ENCODE data around the gene ENTREP1.

The ENTREP1 gene

DNA sequence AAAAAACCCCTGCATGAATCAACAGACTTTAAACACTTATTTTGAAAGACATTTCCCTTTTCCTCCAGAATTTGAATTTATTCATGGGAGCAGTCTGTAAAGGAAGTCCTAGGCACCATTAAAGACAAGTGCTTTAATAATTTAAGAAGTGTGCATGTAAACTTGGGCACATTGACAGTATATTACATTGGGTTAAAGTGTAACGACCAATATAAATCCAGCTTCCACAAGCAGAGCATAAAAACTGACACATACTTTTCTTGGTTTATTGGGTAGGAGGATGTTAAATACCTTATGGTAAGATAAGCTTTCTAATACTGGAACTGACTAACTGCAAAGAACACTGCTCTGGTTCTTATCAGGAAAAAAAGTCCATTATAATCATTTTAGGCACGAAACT is 1.2 kb upstream of the ENTREP1 start:
- DNase-seq: no peak

DNA sequence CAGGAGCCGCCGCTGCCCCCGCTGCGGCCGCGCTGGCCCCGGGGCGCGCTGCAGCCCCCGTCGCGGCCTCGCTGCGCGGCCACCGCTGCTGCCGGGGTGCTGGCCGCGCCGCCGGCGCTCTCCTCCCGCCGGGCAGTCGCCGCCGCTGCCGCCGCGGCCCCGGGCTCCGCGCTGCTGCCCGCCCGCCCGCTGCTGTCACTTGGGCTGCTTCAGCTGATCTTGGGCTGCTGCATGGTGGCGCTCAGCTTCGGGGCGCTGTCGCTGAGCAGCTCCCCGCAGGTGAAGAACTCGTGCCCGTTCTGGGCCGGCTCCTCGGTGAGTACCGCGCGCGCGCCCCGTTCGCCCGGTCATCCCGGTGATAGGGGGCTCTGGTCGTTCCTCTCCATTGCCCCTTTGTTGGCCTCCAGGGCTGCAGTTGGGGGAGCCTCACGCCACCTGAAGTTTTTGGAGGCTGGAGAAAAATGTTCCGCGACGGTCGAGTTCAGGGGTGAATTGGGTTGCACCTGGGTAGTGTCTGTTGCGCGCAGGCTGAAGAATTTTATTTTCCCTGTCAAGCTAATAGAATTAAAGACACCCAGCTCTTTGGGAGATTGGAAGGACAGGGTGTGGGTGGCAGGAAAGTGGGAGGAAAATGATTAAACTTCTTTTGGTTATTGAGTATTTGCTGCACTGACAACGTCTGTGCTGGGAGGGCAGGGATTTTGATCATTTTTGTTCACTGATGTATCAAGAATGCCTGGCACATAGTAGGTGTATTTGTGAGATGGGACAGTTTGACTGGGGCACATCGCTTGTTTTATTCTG is 596 bp downstream of the ENTREP1 start:
- DNase-seq: no peak

DNA sequence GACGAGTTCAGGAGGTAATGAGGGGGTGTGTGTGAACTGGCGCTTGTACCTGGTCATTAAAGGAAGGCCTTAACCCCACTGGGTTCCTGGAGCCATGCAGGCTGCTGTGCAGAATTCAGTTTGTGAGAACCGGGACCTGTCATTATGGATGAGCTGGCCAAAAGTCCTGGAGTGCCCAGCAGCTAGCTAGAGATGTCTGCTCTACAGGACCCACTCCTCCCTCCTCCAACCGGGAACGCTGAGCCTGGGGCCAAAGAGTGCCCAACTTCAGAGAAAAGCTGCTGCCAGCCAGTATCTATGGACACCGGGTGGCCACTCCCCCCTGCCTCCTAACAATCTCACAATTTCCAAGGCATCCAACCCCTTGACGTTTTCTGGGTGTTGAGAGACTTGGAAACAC is 1.2 kb downstream of the ENTREP1 start:
- no peak for DNase-seq

DNA sequence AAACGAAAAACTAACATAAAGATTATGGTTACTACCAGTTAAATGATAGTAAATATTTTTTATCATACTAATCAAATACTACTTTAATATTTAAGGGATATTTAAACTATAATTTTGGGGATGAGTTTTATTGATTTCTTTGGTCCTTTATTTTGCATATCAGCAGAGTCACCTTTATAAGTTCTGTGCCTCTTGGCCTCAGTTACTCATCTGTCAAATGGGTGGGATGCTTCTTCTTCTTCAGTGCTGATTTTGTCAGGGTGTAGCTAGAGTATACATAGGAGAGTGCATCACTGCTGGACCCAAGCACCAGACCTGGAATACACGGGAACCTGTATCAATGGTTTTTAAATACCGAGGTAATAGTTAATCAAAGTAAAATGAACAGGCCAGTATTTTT is 5.6 kb downstream of the ENTREP1 start:
- DNase-seq: no peak

DNA sequence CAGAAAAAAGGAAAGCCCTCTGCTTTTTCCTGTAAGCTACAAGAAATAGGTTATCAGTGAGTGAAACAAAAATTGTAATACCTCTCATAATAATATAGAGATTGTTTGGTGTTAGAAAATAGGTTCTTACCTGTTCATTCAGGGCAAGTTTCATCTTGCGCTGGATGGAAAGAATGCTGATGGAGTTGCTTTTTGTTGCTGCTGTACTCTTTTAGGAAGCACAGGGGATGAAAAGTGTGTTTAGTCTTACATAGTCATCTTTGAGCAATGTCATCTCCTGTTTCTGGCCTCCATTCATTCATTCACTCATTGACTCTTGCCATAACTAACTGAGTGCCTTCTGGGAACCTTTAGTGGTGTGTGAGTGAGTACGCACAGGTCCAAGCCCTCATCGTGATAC is 6.4 kb downstream of the ENTREP1 start:
- DNase-seq: no peak

DNA sequence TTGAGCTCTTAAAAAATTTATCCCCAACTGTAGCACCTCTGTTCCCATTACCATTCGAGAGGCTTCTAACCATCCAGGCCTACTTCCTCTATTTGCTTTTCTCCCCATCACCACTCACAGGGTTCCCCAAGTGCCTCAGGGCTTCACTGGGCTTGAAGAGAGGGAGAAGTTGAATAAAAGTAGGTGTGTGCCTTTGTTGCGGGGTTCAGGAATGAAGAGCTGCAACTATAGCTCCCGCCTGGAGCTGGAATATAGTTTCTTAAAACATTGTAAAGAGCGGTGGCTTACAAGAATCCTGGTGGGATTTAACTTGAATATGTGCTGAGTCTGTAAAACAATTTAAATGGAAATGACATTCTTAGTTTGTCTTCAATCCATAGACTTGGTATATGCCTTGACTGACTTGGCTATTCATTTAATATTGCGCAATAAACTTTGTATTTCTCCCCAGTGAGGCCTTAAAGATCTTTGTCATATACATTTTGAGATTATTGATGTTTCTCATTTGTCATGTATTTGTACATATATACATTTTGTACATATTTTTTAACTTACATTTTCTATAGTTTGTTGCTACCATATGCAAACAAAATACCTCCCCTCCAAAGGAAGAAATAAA is 7.2 kb downstream of the ENTREP1 start:
- no peak for DNase-seq

DNA sequence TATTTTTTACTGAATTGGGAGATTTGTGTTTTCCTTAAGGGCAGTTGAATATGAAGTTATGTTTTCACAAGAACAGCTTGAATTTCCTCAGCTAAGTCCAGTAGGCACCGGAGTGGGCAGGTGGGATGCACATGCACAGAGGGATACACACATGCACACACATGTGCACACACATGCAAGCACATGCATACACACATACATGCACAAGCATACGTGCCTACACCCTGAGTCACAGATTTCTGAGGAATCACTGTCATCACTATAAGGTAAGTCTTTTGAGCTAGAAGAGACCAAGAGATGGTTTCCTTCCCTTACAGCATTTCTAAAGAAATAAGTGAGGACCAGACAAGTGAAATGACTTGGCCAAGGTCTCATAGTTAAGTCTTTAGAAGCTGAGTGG is 8.7 kb downstream of the ENTREP1 start:
- DNase-seq: no peak

DNA sequence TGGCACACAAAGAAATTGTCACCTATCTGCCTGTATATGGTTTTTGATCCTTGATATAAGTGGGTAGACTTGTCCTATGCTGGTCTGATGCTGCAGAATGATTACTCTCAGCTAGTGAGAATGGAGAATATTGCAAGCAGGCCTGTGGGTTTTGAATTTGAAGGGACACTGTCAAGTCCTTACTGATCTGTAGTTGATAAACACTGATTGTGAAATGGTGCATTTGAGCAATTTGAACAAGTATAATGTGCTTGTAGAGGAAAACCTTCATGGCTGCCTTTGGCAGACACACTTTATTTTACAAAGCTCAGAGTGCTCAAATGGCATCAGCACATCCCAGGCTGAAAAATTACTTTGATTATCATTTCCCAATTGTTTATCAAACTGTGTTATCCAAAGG is 9.3 kb downstream of the ENTREP1 start:
- DNase-seq: no peak

DNA sequence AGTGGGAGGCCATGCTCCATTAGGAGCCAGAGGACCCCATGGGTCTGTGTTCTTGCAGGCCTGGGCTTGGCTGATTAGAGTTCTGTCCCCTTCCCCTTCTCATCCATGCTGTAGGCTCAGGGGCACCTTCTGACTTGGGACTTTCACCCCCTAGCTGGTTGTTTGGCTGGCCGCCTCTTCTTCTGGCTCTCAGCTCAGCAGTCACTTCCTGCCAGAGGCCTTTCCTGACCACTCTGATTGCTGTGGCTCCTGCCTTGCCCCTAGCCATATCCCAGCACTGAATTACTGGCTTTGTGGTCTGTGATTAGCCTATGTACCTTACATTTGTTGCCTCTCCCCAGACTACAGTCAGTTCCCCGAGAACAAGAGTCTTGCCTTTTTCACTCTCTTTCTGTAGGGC is 14.6 kb downstream of the ENTREP1 start:
- DNase-seq: no peak

DNA sequence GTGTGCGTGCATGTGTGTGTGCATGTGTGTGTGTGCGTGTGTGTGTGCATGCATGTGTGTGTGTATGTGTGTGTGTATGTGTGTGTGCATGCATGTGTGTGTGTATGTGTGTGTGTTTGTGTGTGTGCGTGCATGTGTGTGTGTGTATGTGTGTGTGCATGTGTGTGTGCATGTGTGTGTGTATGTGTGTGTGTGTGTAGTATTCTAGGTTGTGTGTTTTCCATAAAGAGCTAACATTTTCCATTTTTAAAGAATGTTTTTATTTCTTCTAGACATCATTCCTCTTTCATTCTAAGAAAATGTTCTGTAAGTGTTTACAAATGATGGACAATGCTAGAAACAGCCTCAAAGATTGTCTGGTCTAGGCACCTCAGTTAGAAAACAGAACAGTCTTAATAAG is 15.6 kb downstream of the ENTREP1 start:
- DNase-seq: no peak

DNA sequence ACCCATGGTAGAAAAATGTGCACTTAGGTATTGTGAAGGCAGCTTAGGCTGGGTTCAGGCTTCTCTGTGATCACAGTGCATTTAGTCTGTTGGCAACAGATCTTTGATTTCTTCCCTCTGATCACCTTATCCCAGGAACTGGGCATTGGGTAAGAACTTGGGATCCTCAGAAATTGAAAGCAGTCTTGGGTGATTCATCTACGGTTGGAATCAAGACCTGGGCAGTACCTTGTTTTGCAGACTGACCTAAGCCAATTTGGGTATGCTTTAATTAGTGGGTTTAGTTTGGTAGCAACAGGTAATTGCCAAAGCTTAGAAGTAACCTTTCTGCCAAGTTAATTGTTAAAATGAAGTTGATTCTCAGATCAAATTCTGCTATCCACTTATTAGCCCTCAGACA is 17.8 kb downstream of the ENTREP1 start:
- DNase-seq: no peak

DNA sequence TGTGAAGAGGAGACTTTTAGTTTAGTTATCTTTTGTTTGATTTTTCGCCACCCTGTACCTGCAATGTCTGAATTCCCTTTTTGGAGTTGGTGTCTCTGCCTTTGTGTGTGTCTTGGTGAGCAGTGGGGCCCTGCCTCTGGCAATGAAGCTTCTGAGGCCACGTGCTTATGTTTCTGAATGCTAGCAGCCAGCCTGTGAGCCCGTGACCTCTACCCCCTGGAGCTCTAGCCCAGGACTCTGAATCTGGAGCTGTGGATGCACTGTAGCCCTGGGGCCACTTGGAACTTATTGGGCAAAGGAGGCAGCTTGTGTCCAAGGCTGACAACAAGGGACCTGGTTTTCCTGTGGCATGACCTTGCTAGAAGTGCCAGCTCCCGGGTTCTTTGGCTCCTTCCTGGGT is 19.4 kb downstream of the ENTREP1 start:
- no peak for DNase-seq

DNA sequence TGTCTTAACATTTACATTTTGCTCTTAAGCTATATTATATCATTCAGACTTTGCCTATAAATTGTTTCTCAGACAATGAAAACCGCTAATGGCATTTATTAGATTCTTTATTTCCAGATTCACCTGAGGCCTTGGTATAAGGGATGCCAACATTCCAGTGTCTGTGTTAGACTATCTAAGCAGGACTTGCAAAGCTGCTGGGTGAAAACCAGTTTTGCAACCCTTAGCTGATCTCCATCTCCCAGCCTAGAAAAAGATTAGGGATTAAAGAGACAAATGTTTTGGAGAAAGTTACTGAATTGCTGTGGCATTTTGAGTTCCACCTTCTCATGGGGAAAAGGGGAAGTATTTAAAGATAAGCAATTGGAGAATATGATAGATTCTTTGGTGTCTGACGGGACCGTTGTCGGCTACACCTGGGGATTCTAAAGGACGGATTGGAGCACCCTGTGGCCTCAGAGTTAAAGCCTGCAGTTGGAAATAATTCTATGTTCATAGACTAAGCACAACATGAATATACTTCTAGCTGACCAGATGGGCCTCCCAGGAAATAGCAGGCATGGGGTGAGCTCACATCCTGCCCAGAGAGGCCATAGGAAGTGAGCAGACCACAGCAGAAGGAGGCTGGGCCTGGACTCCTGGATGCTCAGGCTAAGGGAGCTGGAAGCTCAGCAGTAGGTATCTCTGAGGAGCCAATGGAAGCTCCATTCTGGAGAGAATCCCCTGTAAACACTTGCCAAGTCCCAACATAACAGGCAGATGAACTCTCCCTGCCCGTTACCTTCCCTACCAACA is 21.8 kb downstream of the ENTREP1 start:
- no peak for DNase-seq

DNA sequence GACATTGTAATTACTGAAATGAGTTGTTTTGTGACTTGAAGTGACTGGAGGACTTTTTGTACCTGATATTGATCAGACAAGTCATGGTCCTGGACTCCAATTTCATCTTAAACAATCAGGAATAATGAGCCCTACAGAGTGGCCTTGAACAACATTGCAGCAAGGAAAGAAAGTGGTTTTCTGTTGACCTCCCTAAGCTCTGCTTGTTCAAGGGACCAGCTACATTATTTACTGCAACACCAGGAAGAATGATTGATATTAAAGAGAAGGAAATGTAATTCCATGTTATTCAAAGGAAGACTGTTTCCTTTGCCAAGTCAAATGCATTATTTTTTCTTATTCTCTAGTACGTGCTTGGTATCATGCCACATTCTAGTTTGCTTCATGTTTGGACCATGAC is 22.6 kb downstream of the ENTREP1 start:
- DNase-seq: no peak

DNA sequence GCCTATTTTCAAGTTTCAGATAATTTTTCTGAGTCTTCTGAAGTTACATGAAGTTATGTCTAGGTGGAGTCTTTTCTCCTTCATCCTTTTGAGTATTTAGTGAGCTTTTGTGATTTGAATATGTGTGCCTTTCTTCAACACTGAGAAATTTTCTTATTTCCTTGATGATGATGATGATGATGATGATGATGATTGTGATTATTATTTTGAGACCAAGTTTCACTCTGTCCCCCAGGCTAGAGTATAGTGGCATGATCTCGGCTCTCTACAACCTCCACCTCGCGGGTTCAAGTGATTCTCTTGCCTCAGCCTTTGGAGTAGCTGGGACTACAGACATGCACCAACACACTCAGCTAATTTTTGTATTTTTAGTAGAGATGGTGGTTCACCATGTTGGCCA is 26.2 kb downstream of the ENTREP1 start:
- no peak for DNase-seq

DNA sequence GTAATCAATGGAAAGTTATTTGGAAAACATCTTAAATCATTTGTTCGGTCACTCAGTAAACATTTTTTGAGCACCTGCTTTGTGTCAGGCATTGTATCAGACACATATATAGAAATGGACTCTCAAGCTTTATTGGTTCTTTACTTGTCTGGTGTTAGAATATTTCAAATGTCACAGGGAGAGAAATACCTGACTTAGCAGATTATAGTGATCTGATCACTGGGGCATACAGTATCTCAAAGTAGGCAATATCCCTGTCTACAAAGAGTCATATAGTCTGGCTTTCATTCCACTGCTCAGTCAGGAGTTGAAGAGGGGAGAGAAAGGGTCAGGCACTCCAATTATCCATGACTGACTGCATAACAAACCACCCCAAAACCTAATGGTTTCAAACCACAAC is 30.2 kb downstream of the ENTREP1 start:
- DNase-seq: no peak

DNA sequence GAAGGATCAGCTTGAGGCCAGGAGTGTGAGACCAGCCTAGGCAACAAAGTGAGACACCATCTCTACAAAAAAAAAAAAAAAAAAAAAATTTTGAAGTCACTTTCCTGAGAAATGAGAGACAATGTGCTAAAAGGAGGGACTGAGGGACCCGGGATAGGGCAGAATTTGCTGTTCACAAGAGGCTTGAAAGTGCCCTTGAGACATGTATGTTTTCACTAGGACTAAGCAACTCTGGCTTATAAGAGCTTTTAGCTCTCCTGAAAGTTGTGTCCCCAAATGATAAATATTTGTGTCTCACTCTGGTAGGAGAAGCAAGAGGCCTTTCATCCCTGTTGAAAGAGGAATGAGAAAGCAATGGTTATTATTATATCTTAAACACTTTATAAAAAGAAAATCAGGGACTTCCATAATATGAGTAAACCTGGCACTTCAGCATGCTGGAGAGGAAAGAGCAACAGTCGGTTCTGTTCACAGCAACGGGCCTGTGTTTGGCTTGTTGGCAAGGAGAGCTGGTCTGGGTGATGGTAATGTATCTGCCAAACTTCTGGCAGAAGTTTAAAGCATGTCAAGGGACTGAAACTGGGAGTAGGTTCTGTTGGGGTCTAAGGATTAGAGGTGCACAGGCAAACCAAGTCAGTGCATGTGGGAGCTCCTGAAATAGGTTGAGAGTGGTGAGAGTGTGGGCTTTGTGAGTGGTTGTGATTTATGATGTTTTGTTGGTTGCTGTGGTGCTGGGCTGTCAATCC is 32.2 kb downstream of the ENTREP1 start:
- DNase-seq: no peak

DNA sequence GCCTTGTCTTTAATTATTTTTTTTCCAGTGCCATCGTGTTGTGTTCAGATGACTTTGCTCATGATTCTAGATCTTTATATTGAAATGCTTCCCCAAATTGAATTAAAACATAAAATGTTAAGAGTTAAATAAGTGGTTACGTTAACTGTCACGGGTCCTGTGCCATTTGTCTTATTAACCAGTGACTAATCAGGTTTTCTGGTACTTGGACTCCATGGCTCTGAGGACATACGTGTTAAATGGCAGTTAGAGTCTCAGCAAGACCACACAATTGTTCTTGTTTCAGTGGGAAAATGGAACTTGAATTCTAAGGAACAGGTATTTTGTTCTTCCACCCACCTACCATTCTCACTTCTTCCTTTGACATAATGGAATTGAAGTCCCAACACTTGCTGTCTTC is 32.8 kb downstream of the ENTREP1 start:
- no peak for DNase-seq

DNA sequence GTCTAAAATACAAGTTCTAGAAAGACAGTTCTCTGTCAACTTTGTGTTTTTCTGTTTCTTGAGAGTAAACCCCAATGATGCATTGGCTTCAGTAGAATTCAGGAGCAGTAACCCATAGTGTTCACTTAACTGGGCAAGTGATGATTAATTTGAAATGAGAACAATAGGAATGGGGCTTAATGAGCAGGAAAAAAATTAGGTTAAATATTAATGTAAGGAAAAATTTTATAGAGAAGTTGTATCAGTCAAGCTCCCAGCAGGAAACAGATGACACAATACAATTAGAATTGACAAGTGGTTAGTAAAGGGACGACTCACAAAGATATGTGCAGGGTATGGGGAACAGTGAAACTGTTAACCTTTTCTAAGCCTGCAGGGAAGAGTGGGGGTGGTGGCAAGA is 38.2 kb downstream of the ENTREP1 start:
- no peak for DNase-seq

DNA sequence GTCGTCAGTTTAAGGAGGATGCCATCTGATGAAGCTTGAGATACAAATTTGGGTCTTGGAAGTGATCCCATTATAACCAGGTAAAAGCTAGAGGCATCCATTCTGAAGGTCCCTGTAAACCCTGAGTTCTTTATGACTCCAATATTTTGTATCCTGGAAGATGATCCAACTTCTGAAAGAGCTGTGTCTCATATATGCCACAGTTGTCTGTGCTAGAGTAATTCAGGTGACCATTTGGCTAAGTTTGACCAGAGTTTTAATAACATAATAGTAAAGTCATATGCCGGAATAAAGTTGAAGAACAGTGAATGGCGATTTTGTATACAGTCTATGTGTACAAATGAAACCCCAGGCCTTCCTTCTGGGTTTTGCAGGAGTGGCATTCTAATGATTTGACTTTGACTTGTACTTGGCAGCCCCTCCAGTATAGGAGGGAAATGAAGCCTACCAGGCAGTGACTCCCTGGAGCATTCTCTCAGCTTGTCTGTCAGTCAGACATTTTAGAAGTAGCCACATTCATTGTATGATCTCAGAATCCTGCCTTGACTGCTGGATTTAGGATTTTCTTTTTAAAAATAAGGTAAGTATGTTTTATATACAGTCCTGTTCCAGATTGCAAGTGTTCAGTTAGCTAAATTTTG is 39.6 kb downstream of the ENTREP1 start:
- DNase-seq: no peak

DNA sequence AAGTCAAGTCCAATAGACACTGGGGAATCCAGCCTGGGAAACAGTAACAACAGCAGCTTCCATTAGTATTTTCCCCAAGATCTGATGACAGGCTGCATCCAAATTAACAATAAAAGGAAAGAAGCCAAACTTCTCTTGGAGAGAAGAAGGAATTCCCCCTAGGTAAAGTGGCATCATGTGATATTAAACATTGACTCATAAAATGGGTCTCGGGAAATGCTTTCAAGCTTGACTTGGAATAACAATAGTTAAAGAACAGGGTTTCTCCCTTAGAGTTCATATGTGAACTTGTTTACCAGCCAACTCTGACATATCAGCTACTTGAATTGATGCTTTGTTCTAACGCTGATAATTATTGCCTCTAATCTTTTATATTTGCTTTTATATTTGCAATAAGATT is 45.4 kb downstream of the ENTREP1 start:
- DNase-seq: no peak

DNA sequence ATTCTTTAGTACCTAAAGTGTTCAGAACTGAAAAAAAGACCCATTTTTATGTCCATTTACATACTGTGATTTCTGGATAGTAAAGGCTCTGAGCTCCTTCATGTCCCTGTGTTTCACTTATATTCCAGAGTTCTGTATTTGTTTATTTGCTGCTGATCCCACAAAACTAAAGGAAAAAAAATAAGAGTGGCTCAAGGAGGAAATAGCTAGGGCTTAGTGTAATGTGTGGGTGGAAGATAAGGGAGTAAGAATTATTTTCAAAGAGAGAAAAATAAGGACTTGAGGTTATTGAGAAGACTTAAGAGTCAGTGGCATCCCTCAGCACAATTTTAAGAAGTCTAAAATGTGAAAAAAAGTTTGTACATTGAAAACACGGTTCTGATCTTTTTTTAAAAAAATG is 46.0 kb downstream of the ENTREP1 start:
- DNase-seq: no peak

DNA sequence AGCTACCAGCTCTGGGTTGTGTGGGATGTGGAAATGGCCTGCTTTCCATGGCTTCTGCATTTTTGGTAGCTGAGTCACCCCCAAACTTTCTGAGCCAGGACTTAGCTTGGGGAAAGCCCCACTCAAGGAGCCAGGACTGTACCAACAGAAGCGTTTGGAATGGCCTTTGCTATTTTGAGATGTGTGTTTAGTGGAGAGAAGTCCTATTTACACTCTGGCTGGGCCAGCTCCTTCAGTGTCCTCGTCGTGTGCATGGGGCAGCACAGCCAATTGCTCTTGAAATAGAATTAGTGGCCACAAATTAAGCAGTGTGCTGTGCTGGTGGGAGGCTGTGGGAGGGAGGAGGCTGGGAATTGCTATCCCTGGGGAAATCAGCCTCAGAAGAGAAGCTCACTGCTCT is 51.6 kb downstream of the ENTREP1 start:
- no peak for DNase-seq

Measured in NCI-H1694 treated with DMSO at 0.1 percent for 48 hours (cell line).